ENCODE results near the gene MIA3. TPM values are rescaled to one million over a fixed set of nuclear protein-coding genes. Genes with fewer than 3 reads are reported as not detected.

MIA3 gene
- polyA plus RNA-seq, 1 donor from 2014 or later = 26.9 TPM

DNA sequence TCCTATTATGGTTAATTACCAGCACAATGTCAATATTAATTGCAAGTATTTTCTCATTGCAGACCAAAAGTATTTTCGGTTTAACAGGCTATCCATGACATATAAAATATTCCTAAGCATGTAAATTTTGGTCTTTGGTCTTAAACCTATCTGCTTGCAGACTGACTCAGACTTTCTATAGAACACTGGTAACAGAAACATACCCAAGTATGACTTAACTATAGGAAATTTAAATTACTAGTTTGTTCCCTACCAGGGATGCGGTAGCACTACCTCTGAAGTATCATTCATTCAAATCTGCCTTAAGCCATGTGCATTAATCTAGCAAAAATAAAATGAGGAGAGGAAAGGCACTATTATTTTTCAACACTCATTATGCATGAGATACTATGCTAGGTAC lies 31.1 kb upstream of the MIA3 start:
- Histone ChIP-seq H3K79me2 (replicated peaks; ENCODE audit: insufficient read depth, low read length) (peaks cover 15% of the 10 kb centered on the region), H3K9me2 (ENCODE audit: insufficient read depth, low read length) (no peaks in the 10 kb centered on the region), H3F3A (ENCODE audit: insufficient read depth, low read length, poor library complexity, severe bottlenecking) (no peaks in the 10 kb centered on the region), H3K27ac (ENCODE audit: low read length) (no peak overlapping the region), H4K20me1 (ENCODE audit: insufficient read depth) (no peaks in the 10 kb centered on the region), H3K27me3 (ENCODE audit: insufficient read depth, low read depth, low read length) (no peaks in the 10 kb centered on the region), H3K4me2 (ENCODE audit: low read length) (no peak overlapping the region), H2AFZ (ENCODE audit: low read depth, low read length) (no peak overlapping the region), H3K4me3 (ENCODE audit: low read length) (no peak overlapping the region), H3K9me3 (ENCODE audit: low read length) (no peaks in the 10 kb centered on the region), H3K9ac (ENCODE audit: low read length) (no peak overlapping the region), H3K36me3 (ENCODE audit: insufficient read depth, low read length) (peaks cover 9% of the 10 kb centered on the region)
- TF ChIP-seq SMC3 (conservative IDR thresholded peaks at IDR 0.05; ENCODE audit: poor library complexity) (no peak), EP300 (conservative IDR thresholded peaks at IDR 0.05; ENCODE audit: poor library complexity, severe bottlenecking) (no peak), TAF1 (IDR thresholded peaks at IDR 0.05; ENCODE audit: low read depth) (no peak), EZH2 (IDR thresholded peaks at IDR 0.05; ENCODE audit: borderline replicate concordance, insufficient read depth, low read length, poor library complexity, severe bottlenecking) (no peak), POLR2AphosphoS5 (IDR thresholded peaks at IDR 0.05) (no peak), MXI1 (conservative IDR thresholded peaks at IDR 0.05; ENCODE audit: poor library complexity, severe bottlenecking) (no peak), RAD21 (conservative IDR thresholded peaks at IDR 0.05) (no peak)
- TF ChIP-seq, protein P1, sequence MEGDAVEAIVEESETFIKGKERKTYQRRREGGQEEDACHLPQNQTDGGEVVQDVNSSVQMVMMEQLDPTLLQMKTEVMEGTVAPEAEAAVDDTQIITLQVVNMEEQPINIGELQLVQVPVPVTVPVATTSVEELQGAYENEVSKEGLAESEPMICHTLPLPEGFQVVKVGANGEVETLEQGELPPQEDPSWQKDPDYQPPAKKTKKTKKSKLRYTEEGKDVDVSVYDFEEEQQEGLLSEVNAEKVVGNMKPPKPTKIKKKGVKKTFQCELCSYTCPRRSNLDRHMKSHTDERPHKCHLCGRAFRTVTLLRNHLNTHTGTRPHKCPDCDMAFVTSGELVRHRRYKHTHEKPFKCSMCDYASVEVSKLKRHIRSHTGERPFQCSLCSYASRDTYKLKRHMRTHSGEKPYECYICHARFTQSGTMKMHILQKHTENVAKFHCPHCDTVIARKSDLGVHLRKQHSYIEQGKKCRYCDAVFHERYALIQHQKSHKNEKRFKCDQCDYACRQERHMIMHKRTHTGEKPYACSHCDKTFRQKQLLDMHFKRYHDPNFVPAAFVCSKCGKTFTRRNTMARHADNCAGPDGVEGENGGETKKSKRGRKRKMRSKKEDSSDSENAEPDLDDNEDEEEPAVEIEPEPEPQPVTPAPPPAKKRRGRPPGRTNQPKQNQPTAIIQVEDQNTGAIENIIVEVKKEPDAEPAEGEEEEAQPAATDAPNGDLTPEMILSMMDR (IDR thresholded peaks at IDR 0.05; ENCODE audit: poor library complexity, severe bottlenecking) = no peak

DNA sequence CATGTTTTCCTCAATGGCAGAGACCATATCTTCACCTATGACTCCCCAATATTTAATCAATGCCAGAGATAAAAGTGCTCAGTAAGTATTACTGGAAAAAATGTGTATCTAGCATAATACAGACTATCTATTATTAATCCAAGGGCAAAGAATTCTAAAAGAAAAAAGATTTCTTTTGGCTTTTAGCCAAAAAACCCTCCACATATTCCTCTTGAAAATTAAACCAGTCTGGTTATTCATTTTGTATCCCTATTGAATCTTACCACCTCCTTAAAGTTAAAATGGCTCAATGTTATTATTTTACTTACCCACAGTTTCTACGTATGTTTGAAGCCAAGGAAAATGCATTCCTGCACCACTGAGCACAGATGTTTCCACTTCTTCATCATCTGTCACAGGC lies 29.8 kb upstream of the MIA3 start:
- H3K9me3 ChIP-seq (ENCODE audit: low read length) = no peaks in the 10 kb centered on the region
- no peak overlapping the region for H3K27ac ChIP-seq (ENCODE audit: low read length)
- H3K4me3 ChIP-seq (ENCODE audit: low read length) = peak overlapping the region; percentile 78
- no peaks in the 10 kb centered on the region for H3K9me2 ChIP-seq (ENCODE audit: insufficient read depth, low read length)
- no peak for TF ChIP-seq MXI1 (conservative IDR thresholded peaks at IDR 0.05; ENCODE audit: poor library complexity, severe bottlenecking)
- no peak for TF ChIP-seq RAD21 (conservative IDR thresholded peaks at IDR 0.05)
- TF ChIP-seq, protein P1 (IDR thresholded peaks at IDR 0.05; ENCODE audit: poor library complexity, severe bottlenecking) = no peak
- no peak for TF ChIP-seq POLR2AphosphoS5 (IDR thresholded peaks at IDR 0.05)
- TF ChIP-seq, protein P2, sequence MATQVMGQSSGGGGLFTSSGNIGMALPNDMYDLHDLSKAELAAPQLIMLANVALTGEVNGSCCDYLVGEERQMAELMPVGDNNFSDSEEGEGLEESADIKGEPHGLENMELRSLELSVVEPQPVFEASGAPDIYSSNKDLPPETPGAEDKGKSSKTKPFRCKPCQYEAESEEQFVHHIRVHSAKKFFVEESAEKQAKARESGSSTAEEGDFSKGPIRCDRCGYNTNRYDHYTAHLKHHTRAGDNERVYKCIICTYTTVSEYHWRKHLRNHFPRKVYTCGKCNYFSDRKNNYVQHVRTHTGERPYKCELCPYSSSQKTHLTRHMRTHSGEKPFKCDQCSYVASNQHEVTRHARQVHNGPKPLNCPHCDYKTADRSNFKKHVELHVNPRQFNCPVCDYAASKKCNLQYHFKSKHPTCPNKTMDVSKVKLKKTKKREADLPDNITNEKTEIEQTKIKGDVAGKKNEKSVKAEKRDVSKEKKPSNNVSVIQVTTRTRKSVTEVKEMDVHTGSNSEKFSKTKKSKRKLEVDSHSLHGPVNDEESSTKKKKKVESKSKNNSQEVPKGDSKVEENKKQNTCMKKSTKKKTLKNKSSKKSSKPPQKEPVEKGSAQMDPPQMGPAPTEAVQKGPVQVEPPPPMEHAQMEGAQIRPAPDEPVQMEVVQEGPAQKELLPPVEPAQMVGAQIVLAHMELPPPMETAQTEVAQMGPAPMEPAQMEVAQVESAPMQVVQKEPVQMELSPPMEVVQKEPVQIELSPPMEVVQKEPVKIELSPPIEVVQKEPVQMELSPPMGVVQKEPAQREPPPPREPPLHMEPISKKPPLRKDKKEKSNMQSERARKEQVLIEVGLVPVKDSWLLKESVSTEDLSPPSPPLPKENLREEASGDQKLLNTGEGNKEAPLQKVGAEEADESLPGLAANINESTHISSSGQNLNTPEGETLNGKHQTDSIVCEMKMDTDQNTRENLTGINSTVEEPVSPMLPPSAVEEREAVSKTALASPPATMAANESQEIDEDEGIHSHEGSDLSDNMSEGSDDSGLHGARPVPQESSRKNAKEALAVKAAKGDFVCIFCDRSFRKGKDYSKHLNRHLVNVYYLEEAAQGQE (IDR thresholded peaks at IDR 0.05; ENCODE audit: borderline replicate concordance) = no peak
- TF ChIP-seq SMC3 (conservative IDR thresholded peaks at IDR 0.05; ENCODE audit: poor library complexity) = no peak
- TF ChIP-seq TAF1 (IDR thresholded peaks at IDR 0.05; ENCODE audit: low read depth) = no peak
- TF ChIP-seq EP300 (conservative IDR thresholded peaks at IDR 0.05; ENCODE audit: poor library complexity, severe bottlenecking) = no peak
- TF ChIP-seq EZH2 (IDR thresholded peaks at IDR 0.05; ENCODE audit: borderline replicate concordance, insufficient read depth, low read length, poor library complexity, severe bottlenecking) = no peak
- H4K20me1 ChIP-seq (ENCODE audit: insufficient read depth) = no peaks in the 10 kb centered on the region
- H3K9ac ChIP-seq (ENCODE audit: low read length) = no peak overlapping the region
- peak overlapping the region; percentile 68 for H3K4me2 ChIP-seq (ENCODE audit: low read length)
- no peaks in the 10 kb centered on the region for H3F3A ChIP-seq (ENCODE audit: insufficient read depth, low read length, poor library complexity, severe bottlenecking)
- peaks cover 15% of the 10 kb centered on the region for H3K79me2 ChIP-seq (replicated peaks; ENCODE audit: insufficient read depth, low read length)
- peaks cover 5% of the 10 kb centered on the region for H3K36me3 ChIP-seq (ENCODE audit: insufficient read depth, low read length)
- no peaks in the 10 kb centered on the region for H3K27me3 ChIP-seq (ENCODE audit: insufficient read depth, low read depth, low read length)
- no peak overlapping the region for H2AFZ ChIP-seq (ENCODE audit: low read depth, low read length)

Measured in neural cell (in vitro differentiated cells).